H1 (cell line): ENCODE results near the gene TINCR. TPM values are rescaled to one million over a fixed set of nuclear protein-coding genes. Genes with fewer than 3 reads are reported as not detected.

ENCODE experiments used
- ATF3 ChIP-seq: IDR thresholded peaks from 2 replicates; pipeline ENCODE4 v1.6.1; 2011; ENCODE audit warnings: low read depth, mild to moderate bottlenecking, low read length; ENCODE audit not compliant: insufficient read depth
- CBX5 ChIP-seq: fragments of 300-800, 300-1000 bp; sonication (generic); IDR thresholded peaks from 2 replicates; pipeline ENCODE4 v1.7.1; 2016; ENCODE audit warnings: antibody characterized with exemption, low read length, low read depth
- CEBPB ChIP-seq: IDR thresholded peaks from 2 replicates; pipeline ENCODE4 v1.6.1; 2012; ENCODE audit warnings: low read depth, low read length
- CTBP2 ChIP-seq: IDR thresholded peaks from 2 replicates; pipeline ENCODE4 v1.7.0; 2011; ENCODE audit warnings: borderline replicate concordance, mild to moderate bottlenecking, moderate library complexity, mixed read lengths, low read length; ENCODE audit not compliant: insufficient read depth, insufficient read length
- RAD21 ChIP-seq, 2 experiments: IDR thresholded peaks in 1 of 2; conservative IDR thresholded peaks in 1 of 2; 2 replicates each; pipeline ENCODE4 v1.6.1; 2011; ENCODE audit warnings: low read depth in 2 of 2, low read length in 2 of 2, improper control_type of control experiment in 1 of 2, inconsistent platforms in 1 of 2, mild to moderate bottlenecking in 1 of 2, moderate library complexity in 1 of 2
- RNF2 ChIP-seq: fragments of 200-900, 300-1000 bp; sonication (generic); IDR thresholded peaks from 2 replicates; pipeline ENCODE4 v1.7.1; 2016; ENCODE audit warnings: borderline replicate concordance, low read depth, mild to moderate bottlenecking, antibody characterized with exemption, low read length; ENCODE audit not compliant: poor library complexity, severe bottlenecking; ENCODE audit errors: missing control alignments
- TCF12 ChIP-seq: IDR thresholded peaks from 2 replicates; pipeline ENCODE4 v1.6.1; 2011; ENCODE audit warnings: low read depth, mild to moderate bottlenecking, low read length
- TEAD4 ChIP-seq: IDR thresholded peaks from 2 replicates; pipeline ENCODE4 v1.6.1; 2012; ENCODE audit warnings: low read depth, low read length, inconsistent platforms, mixed read lengths
- polyA plus RNA-seq, 7 experiments: library from polyadenylated mRNA; depleted of rRNA in 3 of 7; stranded (reverse) in 5 of 7; unstranded in 2 of 7; fragments of >200 nt in 5 of 7; fragments of 200-250 nt in 2 of 7; gene quantifications; 1 replicate in 5 of 7; 2 replicates in 1 of 7; 4 replicates in 1 of 7; pipeline versions ENCODE4 v1.2.1 to v1.2.3, GENCODE V29; 2011 to 2013; ENCODE audit warnings: missing spikeins in 2 of 7, mixed read lengths in 2 of 7
- total RNA-seq: library from RNA; stranded (reverse); fragmentation: NEBNext Ultra II Directional; extraction: Animal tissue kit (Norgen Biotek cat#: 25700); gene quantifications from 2 replicates; pipeline ENCODE4 v1.2.1, GENCODE V29; 2021

Gene TINCR
- total and polyA plus RNA-seq, 2 of the 8 experiments (the other 6 are each of a cell fraction or from before 2014, with no cell fraction given): 0.52 to 1.4 TPM

GRCh38 chr19:5587071-5587455 lies 19.3 kb upstream of the TINCR start (continued):
- TF ChIP-seq RAD21 (IDR thresholded peaks at IDR 0.05 in 1 of 2, conservative IDR thresholded peaks at IDR 0.05 in 1 of 2; ENCODE audit: low read depth in 2 of 2, low read length in 2 of 2) (no peak), TEAD4 (no peak), TCF12 (no peak), CBX5 (no peak), CEBPB (no peak), CTBP2 (no peak), ATF3 (no peak), RNF2 (no peak)
